Activated gamma-delta T cell treated with anti-CD3 and anti-CD28 coated beads, Interleukin-2, amount 50 U/mL, for 16 hours (primary cell): ENCODE results near the gene CACNA2D3.

Experiments
- DNase-seq: peaks from one replicate; pipeline ENCODE4 v3.0.0-alpha.2; 2020; ENCODE audit warnings: low read depth

The CACNA2D3 gene

GRCh38 chr3:54917862-54918261, 795.5 kb downstream of the CACNA2D3 start:
- DNase-seq, result no peak

GRCh38 chr3:54918516-54918915, 796.2 kb downstream of the CACNA2D3 start:
- DNase-seq, result no peak

- DNase-seq, result no peak
Measured at GRCh38 chr3:54928046-54928770, 805.9 kb downstream of the CACNA2D3 start, which contains the start of gene LRTM1. Gene LRTM1 (minus strand): TSS chr3:54928059. CDS start chr3:54927911, 148 bp downstream.

GRCh38 chr3:54931182-54931581, 808.8 kb downstream of the CACNA2D3 start:
- DNase-seq, result no peak

- no peak for DNase-seq
Measured at GRCh38 chr3:54932606-54933005, 810.3 kb downstream of the CACNA2D3 start.

- DNase-seq, result no peak
Measured at GRCh38 chr3:54935869-54936268, 813.5 kb downstream of the CACNA2D3 start.

GRCh38 chr3:54936561-54936960, 814.2 kb downstream of the CACNA2D3 start:
- DNase-seq, result no peak

GRCh38 chr3:54939557-54940300, 817.4 kb downstream of the CACNA2D3 start:
- no peak for DNase-seq

- DNase-seq, result no peak
Measured at GRCh38 chr3:54940971-54941370, 818.6 kb downstream of the CACNA2D3 start.

- no peak for DNase-seq
Measured at GRCh38 chr3:54941690-54942362, 819.5 kb downstream of the CACNA2D3 start.

GRCh38 chr3:54949491-54950044, 827.2 kb downstream of the CACNA2D3 start:
- DNase-seq, result no peak

GRCh38 chr3:54950391-54951003, 828.1 kb downstream of the CACNA2D3 start:
- DNase-seq, result no peak

- DNase-seq, result no peak
Measured at GRCh38 chr3:54951405-54951804, 829.1 kb downstream of the CACNA2D3 start.

- DNase-seq, result no peak
Measured at GRCh38 chr3:54954022-54954421, 831.7 kb downstream of the CACNA2D3 start.

- no peak for DNase-seq
Measured at GRCh38 chr3:54954521-54954920, 832.2 kb downstream of the CACNA2D3 start.

GRCh38 chr3:54955496-54955895, 833.1 kb downstream of the CACNA2D3 start:
- no peak for DNase-seq

GRCh38 chr3:54955941-54956340, 833.6 kb downstream of the CACNA2D3 start:
- DNase-seq, result no peak

- no peak for DNase-seq
Measured at GRCh38 chr3:54957711-54958110, 835.4 kb downstream of the CACNA2D3 start.

GRCh38 chr3:54960082-54960481, 837.7 kb downstream of the CACNA2D3 start:
- no peak for DNase-seq

- DNase-seq, result no peak
Measured at GRCh38 chr3:54960701-54961100, 838.3 kb downstream of the CACNA2D3 start.

- DNase-seq, result no peak
Measured at GRCh38 chr3:54962200-54962599, 839.8 kb downstream of the CACNA2D3 start.

GRCh38 chr3:54963641-54964040, 841.3 kb downstream of the CACNA2D3 start:
- no peak for DNase-seq
